Activated CD8-positive, alpha-beta T cell treated with anti-CD3 and anti-CD28 coated beads for 36 hours (primary cell): ENCODE data around the gene FAM20B. TPM values are rescaled to one million over a fixed set of nuclear protein-coding genes. Genes with fewer than 3 reads are reported as not detected.

Source experiments
- ATAC-seq: fragments of 200-7000 bp; cut with Tn5 transposase; one replicate; pipeline ENCODE4 v1.10.0; 2021; ENCODE audit warnings: mild to moderate bottlenecking, moderate library complexity
- CTCF ChIA-PET: fragments of 350-600 bp; sonication (Branson Sonifier 250); formaldehyde crosslinking; loops from one replicate; lab custom pipeline; 2021; ENCODE audit warnings: antibody characterized with exemption; lab: Charles Lee
- POLR2A ChIA-PET: fragments of 350-600 bp; sonication (Branson Sonifier 250); formaldehyde crosslinking; loops from one replicate; lab custom pipeline; 2021; ENCODE audit warnings: antibody characterized with exemption; lab: Charles Lee
- DNase-seq: peaks from one replicate; pipeline ENCODE4 v3.0.0-alpha.2; 2020
- H3K27ac Mint-ChIP-seq: one replicate; pipeline ENCODE4 v1.8.0; 2021; ENCODE audit warnings: mild to moderate bottlenecking, mixed read lengths
- H3K27me3 Mint-ChIP-seq: one replicate; pipeline ENCODE4 v1.8.0; 2021; ENCODE audit warnings: mixed read lengths
- H3K36me3 Mint-ChIP-seq: one replicate; pipeline ENCODE4 v1.8.0; 2021; ENCODE audit warnings: low read depth, mixed read lengths
- H3K4me1 Mint-ChIP-seq: one replicate; pipeline ENCODE4 v1.8.0; 2021; ENCODE audit warnings: low read depth, mixed read lengths
- H3K4me3 Mint-ChIP-seq: one replicate; pipeline ENCODE4 v1.8.0; 2021; ENCODE audit warnings: mild to moderate bottlenecking, moderate library complexity, mixed read lengths
- H3K9me3 Mint-ChIP-seq: one replicate; pipeline ENCODE4 v1.8.0; 2021; ENCODE audit warnings: mixed read lengths
- CTCF ChIP-seq: fragments of 200-600 bp; IDR thresholded peaks from one replicate; pipeline ENCODE4 v1.8.0; 2022; ENCODE audit warnings: antibody characterized with exemption, mild to moderate bottlenecking
- intact Hi-C: fragments of 100-400 bp; cut with micrococcal nuclease; formaldehyde crosslinking; loops from one replicate; pipeline ENCODE4 v1.10.0; 2022
- total RNA-seq, 2 experiments: library from RNA; stranded (reverse); gene quantifications; one replicate each; pipeline ENCODE4 v1.2.3, GENCODE V29; 2021

The FAM20B gene
- total RNA-seq, 2 experiments from 2014 or later: 34.7 to 36.1 TPM

- Mint-ChIP-seq H3K27ac (no peak overlapping the region), H3K36me3 (peaks cover 25% of the 10 kb centered on the region), H3K27me3 (no peaks in the 10 kb centered on the region), H3K4me3 (no peak overlapping the region), H3K9me3 (no peaks in the 10 kb centered on the region), H3K4me1 (no peaks in the 10 kb centered on the region)
- ChIA-PET CTCF (no interaction called here), POLR2A (no interaction called here)
- no peak for TF ChIP-seq CTCF
- intact Hi-C loops: no loop called here
- DNase-seq: no peak
- no peak for ATAC-seq
These were observed 89.5 kb downstream of the FAM20B start for GRCh38 chr1:179115181-179115580.

- H3K4me3 Mint-ChIP-seq: no peak overlapping the region
- H3K9me3 Mint-ChIP-seq: no peaks in the 10 kb centered on the region
- no peaks in the 10 kb centered on the region for H3K27me3 Mint-ChIP-seq
- DNase-seq: no peak
- H3K4me1 Mint-ChIP-seq: peaks cover 7% of the 10 kb centered on the region
- ChIA-PET CTCF (interaction anchor here (1.3 to 2.3 kb wide), 6 partner anchors 35 to 251 kb away, joined by 3 to 15 read pairs (median 5); no protein-coding TSS in a partner anchor), POLR2A (no interaction called here)
- H3K36me3 Mint-ChIP-seq: peaks cover 20% of the 10 kb centered on the region
- no peak for TF ChIP-seq CTCF
- ATAC-seq: no peak
- no peak overlapping the region for H3K27ac Mint-ChIP-seq
- intact Hi-C loops: no loop called here
These were observed 93.8 kb downstream of the FAM20B start for GRCh38 chr1:179119513-179119912.

- CTCF ChIA-PET: interaction anchor here (0.6 to 2.5 kb wide), 40 partner anchors 8 to 249 kb away, joined by 3 to 25 read pairs (median 4); partner anchors contain the start of genes AXDND1, SOAT1 and TOR3A
- POLR2A ChIA-PET: interaction anchor here (1.0 kb wide), 1 partner anchor 172 kb away, joined by 3 read pairs; the partner anchor contains the start of gene SOAT1
- peaks cover 14% of the 10 kb centered on the region for H3K36me3 Mint-ChIP-seq
These were observed 95.0 kb downstream of the FAM20B start for GRCh38 chr1:179120736-179121135.

GRCh38 chr1:179121159-179121938 is 95.7 kb downstream of the FAM20B start:
- peaks cover 7% of the 10 kb centered on the region for H3K4me1 Mint-ChIP-seq
- ChIA-PET POLR2A (interaction anchor here (1.0 to 1.8 kb wide), 2 partner anchors 172 to 173 kb away, joined by 3 to 5 read pairs; partner anchors contain the start of gene SOAT1), CTCF (interaction anchor here (0.6 to 2.5 kb wide), 41 partner anchors 7 to 249 kb away, joined by 3 to 25 read pairs (median 4); partner anchors contain the start of genes AXDND1, SOAT1 and TOR3A)
- peak; percentile 65 for DNase-seq
- TF ChIP-seq CTCF: peak; percentile 72
- H3K4me3 Mint-ChIP-seq: no peak overlapping the region
- peak; percentile 56 for ATAC-seq
- H3K27me3 Mint-ChIP-seq: no peaks in the 10 kb centered on the region
- peaks cover 12% of the 10 kb centered on the region for H3K36me3 Mint-ChIP-seq
- intact Hi-C loops: loop anchor here (5.0 kb wide), 1 partner anchor 71 kb away; no protein-coding TSS in a partner anchor
- no peaks in the 10 kb centered on the region for H3K9me3 Mint-ChIP-seq
- H3K27ac Mint-ChIP-seq: no peak overlapping the region

More at GRCh38 chr1:179120736-179121135, 95.0 kb downstream of the FAM20B start:
- H3K27me3 Mint-ChIP-seq: no peaks in the 10 kb centered on the region
- ATAC-seq: no peak
- no peaks in the 10 kb centered on the region for H3K9me3 Mint-ChIP-seq
- DNase-seq: no peak
- intact Hi-C loops: loop anchor here (5.0 kb wide), 1 partner anchor 72 kb away; no protein-coding TSS in a partner anchor
- H3K4me1 Mint-ChIP-seq: peaks cover 7% of the 10 kb centered on the region
- H3K27ac Mint-ChIP-seq: no peak overlapping the region
- H3K4me3 Mint-ChIP-seq: no peak overlapping the region
- TF ChIP-seq CTCF: no peak

- peaks cover 12% of the 10 kb centered on the region for H3K36me3 Mint-ChIP-seq
- H3K4me1 Mint-ChIP-seq: peaks cover 26% of the 10 kb centered on the region
- DNase-seq (no peak), ATAC-seq (no peak)
- TF ChIP-seq CTCF: no peak
- no peaks in the 10 kb centered on the region for H3K27me3 Mint-ChIP-seq
- no peak overlapping the region for H3K4me3 Mint-ChIP-seq
- CTCF ChIA-PET: no interaction called here
- H3K27ac Mint-ChIP-seq: no peak overlapping the region
- H3K9me3 Mint-ChIP-seq: no peaks in the 10 kb centered on the region
- POLR2A ChIA-PET: no interaction called here
- intact Hi-C loops: loop anchor here (5.0 kb wide), 3 partner anchors 67 to 242 kb away; partner anchors contain the start of gene AXDND1
These were observed 99.2 kb downstream of the FAM20B start for GRCh38 chr1:179124873-179125272.
